IMR-90 (cell line): ENCODE measurements around the gene SDR39U1.
"Not testable (repeated sequence)": the region's sequence is repeated elsewhere in the genome, so short reads cannot be mapped to it uniquely, and the experiment has no call there.

Experiments used
- BHLHE40 ChIP-seq: fragments of 150-350 bp; IDR thresholded peaks from 2 replicates; pipeline ENCODE4 v1.6.1; 2016; ENCODE audit warnings: mild to moderate bottlenecking, low read depth, low read length
- CEBPB ChIP-seq: IDR thresholded peaks from 2 replicates; pipeline ENCODE4 v1.6.1; 2012; ENCODE audit warnings: low read depth, low read length, improper control_type of control experiment
- CHD1 ChIP-seq: IDR thresholded peaks from 2 replicates; pipeline ENCODE4 v1.6.1; 2012; ENCODE audit warnings: low read depth, low read length, improper control_type of control experiment
- CTCF ChIP-seq: conservative IDR thresholded peaks from 2 replicates; pipeline ENCODE4 v1.5.1; 2012; ENCODE audit warnings: mild to moderate bottlenecking, low read depth, low read length, improper control_type of control experiment
- FOS ChIP-seq: fragments of 150-350 bp; IDR thresholded peaks from 2 replicates; pipeline ENCODE4 v1.6.1; 2016; ENCODE audit warnings: low read depth, low read length
- MAFK ChIP-seq: IDR thresholded peaks from 2 replicates; pipeline ENCODE4 v1.6.1; 2012; ENCODE audit warnings: low read depth, low read length, improper control_type of control experiment
- MXI1 ChIP-seq: IDR thresholded peaks from 2 replicates; pipeline ENCODE4 v1.6.1; 2012; ENCODE audit warnings: low read depth, mild to moderate bottlenecking, low read length, moderate library complexity, borderline replicate concordance
- NFE2L2 ChIP-seq: fragments of 150-350 bp; IDR thresholded peaks from 2 replicates; pipeline ENCODE4 v1.6.1; 2016; ENCODE audit warnings: low read depth, mild to moderate bottlenecking, low read length
- POLR2A ChIP-seq: IDR thresholded peaks from 2 replicates; pipeline ENCODE4 v1.6.1; 2012; ENCODE audit warnings: mild to moderate bottlenecking, low read depth, low read length
- RAD21 ChIP-seq: IDR thresholded peaks from 2 replicates; pipeline ENCODE4 v1.6.1; 2012; ENCODE audit warnings: low read length, improper control_type of control experiment
- SMC3 ChIP-seq: fragments of 150-350 bp; IDR thresholded peaks from 2 replicates; pipeline ENCODE4 v1.6.1; 2016; ENCODE audit warnings: low read depth, mild to moderate bottlenecking, antibody characterized with exemption, low read length, moderate library complexity
- USF2 ChIP-seq: fragments of 150-350 bp; IDR thresholded peaks from 2 replicates; pipeline ENCODE4 v1.6.1; 2017; ENCODE audit warnings: mild to moderate bottlenecking, antibody characterized with exemption, low read length, low read depth

- not testable (repeated sequence) for TF ChIP-seq CTCF, MXI1, CEBPB, POLR2A, FOS, SMC3, USF2, CHD1, RAD21, NFE2L2, BHLHE40, MAFK
Observed at GRCh38 chr14:24470450-24470849, 27.9 kb upstream of the SDR39U1 start.
